DMS153 (cell line): ENCODE data around the gene CFAP157.
A peak's percentile ranks its signal among the peaks of the same experiment; 100 is the strongest.

Experiments
- DNase-seq: peaks from one replicate; lab custom pipeline; 2025; lab: John Stamatoyannopoulos, UW

Gene CFAP157

GRCh38 chr9:127693143-127693542, 13.6 kb upstream of the CFAP157 start:
- DNase-seq = no peak

- DNase-seq = no peak
These were observed 13.1 kb upstream of the CFAP157 start for GRCh38 chr9:127693697-127694096.

- no peak for DNase-seq
These were observed 11.7 kb upstream of the CFAP157 start for GRCh38 chr9:127694890-127695720.

GRCh38 chr9:127697575-127697974, 9.2 kb upstream of the CFAP157 start:
- no peak for DNase-seq

GRCh38 chr9:127698386-127698785, 8.4 kb upstream of the CFAP157 start:
- no peak for DNase-seq

- peak; percentile 96 for DNase-seq
These were observed 7.7 kb upstream of the CFAP157 start for GRCh38 chr9:127698985-127699670.

- DNase-seq = no peak
These were observed 6.6 kb upstream of the CFAP157 start for GRCh38 chr9:127700140-127700539.

- DNase-seq = no peak
These were observed 6.1 kb upstream of the CFAP157 start for GRCh38 chr9:127700594-127701255.

GRCh38 chr9:127703289-127703946, 3.4 kb upstream of the CFAP157 start:
- DNase-seq = no peak

- DNase-seq = no peak
These were observed 1.0 kb upstream of the CFAP157 start for GRCh38 chr9:127705577-127706379.

- DNase-seq = no peak
These were observed 978 bp downstream of the CFAP157 start for GRCh38 chr9:127707766-127708165.

- DNase-seq = no peak
These were observed 2.3 kb downstream of the CFAP157 start for GRCh38 chr9:127708952-127709587.

GRCh38 chr9:127710204-127710783, 3.5 kb downstream of the CFAP157 start:
- DNase-seq = no peak

- no peak for DNase-seq
These were observed 4.5 kb downstream of the CFAP157 start for GRCh38 chr9:127711226-127711701.

GRCh38 chr9:127711831-127712274, 5.1 kb downstream of the CFAP157 start:
- DNase-seq = no peak

GRCh38 chr9:127712371-127712770, 5.6 kb downstream of the CFAP157 start:
- no peak for DNase-seq

GRCh38 chr9:127712867-127713266, 6.1 kb downstream of the CFAP157 start:
- no peak for DNase-seq

GRCh38 chr9:127714020-127714750, 7.4 kb downstream of the CFAP157 start:
- no peak for DNase-seq

GRCh38 chr9:127714951-127715469, 8.2 kb downstream of the CFAP157 start:
- no peak for DNase-seq
